Activated gamma-delta T cell treated with anti-CD3 and anti-CD28 coated beads, Interleukin-2, amount 50 U/mL, for 16 hours (primary cell): Measurements from ENCODE around the gene BMPR2.
"Not testable (repeated sequence)": the region's sequence is repeated elsewhere in the genome, so short reads cannot be mapped to it uniquely, and the experiment has no call there.

Source experiments
- DNase-seq: peaks from one replicate; pipeline ENCODE4 v3.0.0-alpha.2; 2020; ENCODE audit warnings: low read depth

Gene BMPR2

DNA sequence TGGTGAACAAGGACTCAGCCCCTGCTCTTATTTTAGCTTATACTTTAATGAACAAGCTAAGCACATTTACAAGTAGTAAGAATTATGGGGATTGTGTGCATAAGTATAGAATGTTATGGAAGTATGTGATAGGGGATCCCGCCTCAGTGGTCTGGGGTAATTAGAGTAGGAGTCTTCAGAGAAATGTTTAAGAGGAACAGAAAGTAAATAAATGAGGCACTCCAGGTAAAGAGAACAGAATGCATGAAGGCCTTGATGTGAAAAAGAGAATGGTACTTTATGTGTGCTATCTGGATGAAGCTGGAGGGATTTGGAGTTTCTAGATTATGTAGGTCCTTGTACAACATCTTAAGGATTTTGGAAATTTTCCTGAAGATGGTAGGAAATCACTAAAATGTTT lies 76.6 kb downstream of the BMPR2 start:
- no peak for DNase-seq

GRCh38 chr2:202454536-202454935 lies 78.4 kb downstream of the BMPR2 start:
- no peak for DNase-seq

DNA sequence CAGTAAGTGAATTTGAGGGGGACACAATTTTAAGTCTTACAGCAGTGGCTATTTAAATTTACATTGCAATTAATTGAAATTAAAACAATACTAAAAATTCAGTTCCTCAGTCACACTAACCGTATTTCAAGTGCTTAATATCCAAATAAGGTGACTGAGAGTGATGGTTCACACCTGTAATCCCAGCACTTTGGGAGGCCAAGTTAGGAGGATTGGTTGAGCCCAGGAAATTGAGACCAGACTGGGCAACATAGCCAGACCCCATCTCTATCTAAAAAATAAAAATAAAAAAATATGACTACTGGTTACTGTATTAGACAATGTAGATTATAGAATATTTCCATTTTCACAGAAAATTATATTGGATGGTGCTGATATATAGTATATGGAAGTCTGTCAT lies 79.0 kb downstream of the BMPR2 start:
- DNase-seq, result no peak

GRCh38 chr2:202460119-202460518 lies 84.0 kb downstream of the BMPR2 start:
- no peak for DNase-seq

GRCh38 chr2:202479090-202479489 lies 103.0 kb downstream of the BMPR2 start:
- DNase-seq, result no peak

DNA sequence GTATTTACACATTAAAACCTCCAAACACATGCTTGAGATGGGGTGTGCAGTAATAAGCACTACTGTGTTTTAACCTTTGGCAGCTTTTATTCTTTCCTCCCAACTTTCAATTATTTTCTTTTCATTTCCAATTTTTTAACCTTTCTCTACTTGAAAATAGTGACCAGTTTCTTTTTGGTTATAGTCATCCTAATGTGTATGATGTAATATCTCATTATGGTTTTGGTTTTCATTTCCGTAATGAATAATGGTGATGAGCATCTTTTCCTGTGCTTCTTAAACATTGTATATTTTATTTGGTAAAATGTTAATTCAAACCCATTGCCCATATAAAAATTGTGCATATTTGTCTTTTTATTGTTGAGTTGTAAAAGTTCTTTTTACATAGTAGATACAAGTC lies 103.5 kb downstream of the BMPR2 start:
- no peak for DNase-seq

GRCh38 chr2:202486351-202486750 lies 110.2 kb downstream of the BMPR2 start:
- no peak for DNase-seq

GRCh38 chr2:202488671-202489070 lies 112.5 kb downstream of the BMPR2 start:
- no peak for DNase-seq

GRCh38 chr2:202490479-202490878 lies 114.4 kb downstream of the BMPR2 start:
- DNase-seq, result no peak

DNA sequence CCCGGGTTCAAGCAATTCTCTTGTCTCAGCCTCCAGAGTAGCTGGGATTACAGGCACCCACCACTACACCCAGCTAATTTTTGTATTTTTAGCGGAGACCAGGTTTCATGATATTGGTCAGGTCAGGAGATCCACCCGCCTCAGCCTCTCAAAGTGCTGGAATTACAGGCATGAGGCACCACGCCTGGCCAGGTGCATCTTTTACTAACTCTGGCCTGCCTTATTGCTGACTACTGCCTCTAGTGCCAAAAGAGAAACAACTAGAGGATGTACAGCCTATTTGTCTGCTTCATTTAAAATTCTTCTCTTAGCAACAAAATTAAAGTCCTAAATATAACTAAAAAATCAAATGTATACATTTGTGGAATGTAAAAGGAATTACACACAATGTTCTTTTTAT lies 115.4 kb downstream of the BMPR2 start:
- no peak for DNase-seq

- no peak for DNase-seq
Observed at GRCh38 chr2:202494300-202495229, 118.4 kb downstream of the BMPR2 start.

DNA sequence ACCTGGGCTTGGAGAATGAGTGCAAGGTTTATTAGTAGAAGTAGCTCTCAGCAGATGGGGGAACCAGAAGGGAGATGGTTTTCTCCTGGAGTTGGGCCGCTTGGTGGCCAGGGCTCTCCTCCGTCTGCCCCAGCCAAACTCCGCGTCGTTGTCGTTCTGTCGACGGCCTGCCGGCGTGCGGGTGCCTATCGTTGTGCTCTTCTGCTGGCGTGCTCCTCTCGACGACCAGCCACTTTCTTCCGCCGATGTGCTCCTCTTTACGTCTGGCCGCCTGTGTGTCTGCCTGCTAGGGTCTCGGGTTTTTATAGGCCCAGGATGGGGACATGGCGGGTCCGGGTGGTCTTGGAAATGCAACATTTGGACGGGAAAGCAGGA lies 119.1 kb downstream of the BMPR2 start:
- no peak for DNase-seq

DNA sequence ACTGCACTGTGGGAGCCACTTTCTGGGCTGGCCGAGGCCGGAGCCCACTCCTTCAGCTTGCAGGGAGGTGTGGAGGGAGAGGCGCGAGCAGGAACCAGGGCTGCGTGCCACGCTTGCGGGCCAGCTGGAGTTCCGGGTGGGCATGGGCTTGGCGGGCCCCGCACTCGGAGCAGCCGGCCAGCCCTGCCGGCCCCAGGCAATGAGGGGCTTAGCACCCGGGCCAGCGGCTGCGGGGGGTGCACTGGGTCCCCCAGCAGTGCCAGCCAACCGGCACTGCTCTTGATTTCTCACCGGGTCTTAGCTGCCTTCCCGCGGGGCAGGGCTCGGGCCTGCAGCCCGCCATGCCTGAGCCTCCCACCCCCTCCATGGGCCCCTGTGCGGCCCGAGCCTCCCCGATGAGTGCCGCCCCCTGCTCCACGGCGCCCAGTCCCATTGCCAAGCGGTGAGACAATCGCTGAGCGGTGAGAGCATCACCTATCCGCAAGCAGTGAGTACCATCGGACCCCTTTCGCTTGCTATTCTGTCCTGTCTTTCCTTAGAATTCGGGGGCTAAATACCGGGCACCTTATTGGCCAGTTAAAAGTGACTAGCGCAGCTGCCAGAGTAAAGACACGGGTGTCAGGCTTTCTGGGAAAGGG lies 120.8 kb downstream of the BMPR2 start:
- not testable (repeated sequence) for DNase-seq

GRCh38 chr2:202497473-202497866 lies 121.3 kb downstream of the BMPR2 start:
- not testable (repeated sequence) for DNase-seq

GRCh38 chr2:202499841-202500240 lies 123.7 kb downstream of the BMPR2 start:
- DNase-seq, result not testable (repeated sequence)

GRCh38 chr2:202503276-202503675 lies 127.1 kb downstream of the BMPR2 start:
- not testable (repeated sequence) for DNase-seq

GRCh38 chr2:202508686-202509085 lies 132.6 kb downstream of the BMPR2 start:
- DNase-seq, result no peak

DNA sequence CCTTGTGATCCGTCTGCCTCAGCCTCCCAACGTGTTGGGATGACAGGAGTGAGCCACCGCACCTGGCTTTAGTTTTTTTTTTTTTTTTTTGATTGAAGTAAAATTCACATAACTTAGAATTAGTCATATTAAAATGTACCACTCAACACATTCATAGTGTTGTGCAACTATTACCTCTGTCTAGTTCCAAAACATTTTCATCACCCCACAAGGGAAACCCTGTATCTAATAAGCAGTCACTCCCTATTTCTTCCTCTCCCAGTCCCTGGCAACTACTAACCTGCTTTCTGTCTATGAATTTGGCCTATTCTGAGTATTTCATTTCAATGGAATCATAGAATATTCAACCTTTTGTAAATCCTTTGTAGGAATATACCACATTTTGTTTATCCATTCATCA lies 134.8 kb downstream of the BMPR2 start:
- no peak for DNase-seq

DNA sequence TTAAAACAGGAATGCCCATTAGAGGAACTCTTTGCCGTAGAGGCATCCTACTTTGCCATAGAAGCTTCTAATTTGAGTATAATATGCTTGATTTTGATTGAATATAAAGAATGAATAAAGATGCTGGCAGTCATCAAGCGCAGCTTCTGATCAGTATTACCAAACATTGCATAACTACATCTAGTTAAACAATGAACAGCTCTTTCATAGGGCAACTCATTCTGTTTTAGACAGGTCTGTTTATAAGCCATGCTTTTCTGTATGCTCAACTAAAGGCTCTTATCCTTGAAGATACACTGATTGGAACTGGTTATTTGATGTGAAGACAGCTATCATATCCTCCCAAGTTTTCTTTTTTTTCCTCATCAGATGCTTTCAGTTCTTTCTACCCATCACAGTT lies 136.0 kb downstream of the BMPR2 start:
- DNase-seq, result no peak

DNA sequence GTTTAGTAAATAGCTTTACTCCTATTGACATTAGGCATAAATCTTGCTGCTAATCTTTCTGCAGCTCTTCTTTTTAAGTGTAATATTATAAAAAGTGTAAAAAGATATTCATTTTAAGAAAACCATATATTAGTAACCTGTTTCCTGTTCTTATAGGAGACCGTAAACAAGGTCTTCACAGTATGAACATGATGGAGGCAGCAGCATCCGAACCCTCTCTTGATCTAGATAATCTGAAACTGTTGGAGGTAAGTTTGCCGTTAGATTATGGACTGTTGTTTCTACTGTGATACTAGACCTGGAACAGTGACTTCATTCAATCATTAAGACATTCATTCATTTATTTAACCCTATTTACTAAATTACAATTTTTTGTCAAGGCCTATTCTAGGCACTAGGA lies 138.6 kb downstream of the BMPR2 start:
- DNase-seq, result no peak

DNA sequence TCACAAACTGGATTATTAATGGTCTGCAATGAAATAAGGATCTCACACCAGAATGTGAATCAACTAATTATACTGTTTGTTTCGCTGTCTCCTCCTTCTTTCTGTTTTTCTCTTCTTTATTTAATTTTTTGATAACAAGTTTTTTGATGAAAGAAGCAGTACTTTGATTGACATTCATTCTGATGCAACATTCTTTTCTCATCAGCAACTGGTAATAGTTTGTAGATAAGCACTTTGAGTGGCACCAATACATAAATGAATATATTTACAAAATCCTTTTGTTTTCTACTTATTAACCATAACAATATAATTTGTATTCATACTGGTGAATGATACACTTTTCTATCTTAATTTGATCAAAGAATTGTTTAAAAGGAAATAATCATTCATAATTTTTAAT lies 143.3 kb downstream of the BMPR2 start:
- no peak for DNase-seq

- DNase-seq, result no peak
Observed at GRCh38 chr2:202521470-202521869, 145.3 kb downstream of the BMPR2 start.

GRCh38 chr2:202529389-202529788 lies 153.3 kb downstream of the BMPR2 start:
- DNase-seq, result no peak

DNA sequence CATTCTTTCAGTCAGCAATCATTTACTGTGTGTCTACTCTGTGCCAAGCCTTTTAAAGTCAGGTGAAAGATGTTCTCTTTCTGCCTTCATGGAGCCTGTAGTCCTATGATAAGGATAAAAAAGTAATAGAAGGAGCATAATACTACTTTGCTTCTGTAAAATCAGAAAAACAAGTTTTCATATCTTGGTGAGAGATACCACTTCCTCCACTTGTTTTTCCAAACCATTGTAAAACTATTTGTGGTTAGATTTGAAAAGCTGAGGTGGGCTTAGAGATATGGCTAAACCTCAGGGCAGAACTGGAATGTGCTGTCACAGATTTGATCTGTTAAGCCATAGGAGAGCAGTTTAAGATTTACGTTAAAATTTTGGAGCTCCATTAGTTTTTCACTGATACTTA lies 153.9 kb downstream of the BMPR2 start:
- no peak for DNase-seq
